ENCODE measurements around the gene IL36G. TPM values are rescaled to one million over a fixed set of nuclear protein-coding genes. Genes with fewer than 3 reads are reported as not detected.

The IL36G gene
- total RNA-seq, 1 donor: not detected

DNA sequence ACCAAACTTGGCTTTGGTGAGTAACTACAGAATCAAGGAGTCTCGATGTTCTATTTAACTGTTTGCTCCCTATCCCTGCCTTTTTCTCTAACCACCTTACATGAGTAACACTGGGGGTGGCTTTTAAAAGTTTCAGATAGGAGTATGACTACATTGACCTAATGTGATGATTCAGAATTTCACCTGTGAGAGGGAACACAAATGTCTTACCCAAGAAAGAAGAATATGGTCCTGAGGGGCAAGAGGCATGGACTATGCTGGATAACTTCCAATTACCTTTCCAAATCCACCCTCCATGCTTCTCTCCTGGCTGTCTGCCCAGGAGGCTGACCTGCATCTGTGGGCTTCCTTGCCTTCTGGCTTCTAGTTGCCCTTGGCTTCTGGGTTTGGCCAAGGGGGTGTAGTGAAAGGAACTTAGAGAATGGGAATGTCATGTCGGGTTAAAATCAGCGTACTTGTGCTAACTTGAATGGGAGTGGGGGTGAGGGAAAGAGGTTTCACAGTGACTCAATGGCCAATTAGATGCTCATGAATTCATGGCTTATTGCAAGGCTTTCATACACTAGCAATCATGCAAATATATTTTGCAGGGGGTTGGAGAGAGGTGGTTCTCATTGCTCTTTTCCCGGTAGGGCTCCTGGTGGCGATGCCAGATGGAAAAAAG, 5.3 kb upstream of the IL36G start:
- H3K4me3 ChIP-seq (ENCODE audit: low read depth, low read length): no peak overlapping the region
- DNase-seq (ENCODE audit: low read depth): no peak
- TF ChIP-seq, protein P1, sequence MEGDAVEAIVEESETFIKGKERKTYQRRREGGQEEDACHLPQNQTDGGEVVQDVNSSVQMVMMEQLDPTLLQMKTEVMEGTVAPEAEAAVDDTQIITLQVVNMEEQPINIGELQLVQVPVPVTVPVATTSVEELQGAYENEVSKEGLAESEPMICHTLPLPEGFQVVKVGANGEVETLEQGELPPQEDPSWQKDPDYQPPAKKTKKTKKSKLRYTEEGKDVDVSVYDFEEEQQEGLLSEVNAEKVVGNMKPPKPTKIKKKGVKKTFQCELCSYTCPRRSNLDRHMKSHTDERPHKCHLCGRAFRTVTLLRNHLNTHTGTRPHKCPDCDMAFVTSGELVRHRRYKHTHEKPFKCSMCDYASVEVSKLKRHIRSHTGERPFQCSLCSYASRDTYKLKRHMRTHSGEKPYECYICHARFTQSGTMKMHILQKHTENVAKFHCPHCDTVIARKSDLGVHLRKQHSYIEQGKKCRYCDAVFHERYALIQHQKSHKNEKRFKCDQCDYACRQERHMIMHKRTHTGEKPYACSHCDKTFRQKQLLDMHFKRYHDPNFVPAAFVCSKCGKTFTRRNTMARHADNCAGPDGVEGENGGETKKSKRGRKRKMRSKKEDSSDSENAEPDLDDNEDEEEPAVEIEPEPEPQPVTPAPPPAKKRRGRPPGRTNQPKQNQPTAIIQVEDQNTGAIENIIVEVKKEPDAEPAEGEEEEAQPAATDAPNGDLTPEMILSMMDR (IDR thresholded peaks at IDR 0.05; ENCODE audit: insufficient read depth, low read depth, low read length): no peak

DNA sequence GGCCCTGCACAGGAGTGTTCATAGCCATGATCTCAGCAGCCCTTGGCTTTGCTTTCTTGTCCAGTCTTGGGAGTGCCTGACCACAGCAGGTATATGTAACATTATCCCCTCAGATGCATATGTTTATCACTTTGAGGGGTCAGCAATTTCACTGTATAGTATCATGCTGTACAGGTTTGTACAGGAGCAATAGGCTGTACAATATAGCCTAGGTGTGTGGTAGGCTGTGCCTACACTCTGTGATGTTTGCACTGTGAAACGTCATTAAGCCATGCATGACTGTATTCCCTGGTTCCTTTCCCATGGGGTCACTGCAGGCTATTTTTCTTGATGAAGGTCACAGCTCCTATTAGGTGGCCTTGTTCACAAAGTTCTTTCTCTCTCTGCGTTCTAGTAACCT, 4.7 kb upstream of the IL36G start:
- DNase-seq (ENCODE audit: low read depth): no peak
- TF ChIP-seq, protein P1 (IDR thresholded peaks at IDR 0.05; ENCODE audit: insufficient read depth, low read depth, low read length): no peak
- no peak overlapping the region for H3K4me3 ChIP-seq (ENCODE audit: low read depth, low read length)

DNA sequence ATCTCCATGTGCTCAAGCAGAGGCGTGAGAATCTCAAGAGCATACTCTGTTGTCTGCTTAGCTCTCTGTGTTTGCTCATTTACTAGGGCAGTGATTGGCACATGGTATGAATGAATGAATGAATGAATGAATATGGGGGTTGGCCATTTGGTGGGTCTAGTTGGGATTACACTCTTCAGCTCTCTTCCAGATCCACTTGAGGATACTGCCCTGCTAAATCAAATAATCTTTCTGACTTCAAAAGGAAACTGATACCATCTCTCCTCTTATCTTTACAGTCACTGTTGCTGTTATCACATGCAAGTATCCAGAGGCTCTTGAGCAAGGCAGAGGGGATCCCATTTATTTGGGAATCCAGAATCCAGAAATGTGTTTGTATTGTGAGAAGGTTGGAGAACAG, 1.9 kb downstream of the IL36G start:
- no peak overlapping the region for H3K4me3 ChIP-seq (ENCODE audit: low read depth, low read length)
- no peak for DNase-seq (ENCODE audit: low read depth)
- TF ChIP-seq, protein P1 (IDR thresholded peaks at IDR 0.05; ENCODE audit: insufficient read depth, low read depth, low read length): no peak

DNA sequence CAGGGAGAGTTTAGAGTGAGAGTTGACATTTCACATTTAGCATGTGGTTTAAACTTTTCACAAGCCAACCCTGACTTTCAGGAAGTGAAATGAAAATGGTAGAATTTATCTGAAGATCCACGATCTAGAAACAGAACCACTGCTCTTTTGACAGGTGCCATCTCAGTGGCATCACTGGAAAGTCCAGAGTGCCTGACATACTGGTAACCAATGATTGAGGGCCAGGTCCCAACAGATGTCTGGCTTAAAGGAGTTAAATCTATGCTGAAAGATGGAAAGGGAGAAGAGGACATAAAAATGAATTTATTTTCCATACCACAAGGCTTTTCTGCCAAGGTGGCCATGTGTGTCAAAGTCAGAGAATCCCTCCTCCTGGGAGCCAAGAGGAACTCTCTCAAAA, 2.7 kb downstream of the IL36G start:
- TF ChIP-seq, protein P1 (IDR thresholded peaks at IDR 0.05; ENCODE audit: insufficient read depth, low read depth, low read length): no peak
- DNase-seq (ENCODE audit: low read depth): no peak
- no peak overlapping the region for H3K4me3 ChIP-seq (ENCODE audit: low read depth, low read length)

DNA sequence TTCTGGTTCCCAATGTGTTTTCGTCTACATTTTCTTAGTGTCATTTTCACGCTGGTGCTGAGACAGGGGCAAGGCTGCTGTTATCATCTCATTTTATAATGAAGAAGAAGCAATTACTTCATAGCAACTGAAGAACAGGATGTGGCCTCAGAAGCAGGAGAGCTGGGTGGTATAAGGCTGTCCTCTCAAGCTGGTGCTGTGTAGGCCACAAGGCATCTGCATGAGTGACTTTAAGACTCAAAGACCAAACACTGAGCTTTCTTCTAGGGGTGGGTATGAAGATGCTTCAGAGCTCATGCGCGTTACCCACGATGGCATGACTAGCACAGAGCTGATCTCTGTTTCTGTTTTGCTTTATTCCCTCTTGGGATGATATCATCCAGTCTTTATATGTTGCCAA, 7.3 kb downstream of the IL36G start:
- no peak overlapping the region for H3K4me3 ChIP-seq (ENCODE audit: low read depth, low read length)
- TF ChIP-seq, protein P1 (IDR thresholded peaks at IDR 0.05; ENCODE audit: insufficient read depth, low read depth, low read length): no peak
- no peak for DNase-seq (ENCODE audit: low read depth)

DNA sequence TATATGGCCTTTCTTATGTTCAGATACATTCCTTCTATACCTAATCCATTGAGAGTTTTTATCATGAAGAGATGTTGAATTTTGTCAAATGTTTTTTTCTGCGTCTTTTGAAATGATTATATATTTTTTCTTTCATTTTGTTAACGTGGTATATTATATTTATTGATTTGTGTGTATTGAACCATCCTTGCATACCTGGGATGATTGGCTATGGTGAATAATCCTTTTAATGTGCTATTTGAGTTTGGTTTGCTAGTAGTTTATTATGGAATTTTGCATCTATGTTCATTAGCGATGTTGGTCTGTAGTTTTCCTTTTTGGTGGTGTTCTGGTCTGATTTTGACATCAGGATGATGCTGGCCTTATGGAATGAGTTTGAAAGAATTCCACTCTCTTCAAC, 11.8 kb downstream of the IL36G start:
- TF ChIP-seq, protein P1 (IDR thresholded peaks at IDR 0.05; ENCODE audit: insufficient read depth, low read depth, low read length): no peak
- DNase-seq (ENCODE audit: low read depth): no peak
- H3K4me3 ChIP-seq (ENCODE audit: low read depth, low read length): no peak overlapping the region

DNA sequence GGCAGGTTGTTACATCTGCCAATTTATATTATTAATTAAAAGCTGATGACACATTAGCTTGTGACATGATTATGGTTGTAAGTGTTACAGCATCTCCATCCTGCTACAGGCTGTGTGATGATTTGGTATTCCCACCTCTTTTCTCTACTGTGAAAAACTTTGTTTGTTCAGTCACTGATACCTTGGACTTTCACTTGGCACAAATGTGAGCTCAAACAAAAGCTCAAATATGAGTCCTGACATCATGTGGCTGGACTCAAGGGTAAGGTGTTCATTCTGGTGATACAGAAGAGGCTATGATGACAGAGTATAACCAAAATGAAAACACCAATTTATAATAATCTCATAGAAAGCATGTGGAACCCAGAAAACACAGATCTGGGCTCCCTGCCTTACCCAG, 16.0 kb downstream of the IL36G start:
- TF ChIP-seq, protein P1 (IDR thresholded peaks at IDR 0.05; ENCODE audit: insufficient read depth, low read depth, low read length): no peak
- H3K4me3 ChIP-seq (ENCODE audit: low read depth, low read length): no peak overlapping the region
- no peak for DNase-seq (ENCODE audit: low read depth)
